NCI-H128 (cell line): ENCODE data around the gene SYNGR1.
A peak's percentile ranks its signal among the peaks of the same experiment; 100 is the strongest.
"Not testable (repeated sequence)": the region's sequence is repeated elsewhere in the genome, so short reads cannot be mapped to it uniquely, and the experiment has no call there.

Experiments used
- DNase-seq: peaks from one replicate; lab custom pipeline; 2025; ENCODE audit not compliant: unreplicated experiment; lab: John Stamatoyannopoulos, UW

The SYNGR1 gene

DNA sequence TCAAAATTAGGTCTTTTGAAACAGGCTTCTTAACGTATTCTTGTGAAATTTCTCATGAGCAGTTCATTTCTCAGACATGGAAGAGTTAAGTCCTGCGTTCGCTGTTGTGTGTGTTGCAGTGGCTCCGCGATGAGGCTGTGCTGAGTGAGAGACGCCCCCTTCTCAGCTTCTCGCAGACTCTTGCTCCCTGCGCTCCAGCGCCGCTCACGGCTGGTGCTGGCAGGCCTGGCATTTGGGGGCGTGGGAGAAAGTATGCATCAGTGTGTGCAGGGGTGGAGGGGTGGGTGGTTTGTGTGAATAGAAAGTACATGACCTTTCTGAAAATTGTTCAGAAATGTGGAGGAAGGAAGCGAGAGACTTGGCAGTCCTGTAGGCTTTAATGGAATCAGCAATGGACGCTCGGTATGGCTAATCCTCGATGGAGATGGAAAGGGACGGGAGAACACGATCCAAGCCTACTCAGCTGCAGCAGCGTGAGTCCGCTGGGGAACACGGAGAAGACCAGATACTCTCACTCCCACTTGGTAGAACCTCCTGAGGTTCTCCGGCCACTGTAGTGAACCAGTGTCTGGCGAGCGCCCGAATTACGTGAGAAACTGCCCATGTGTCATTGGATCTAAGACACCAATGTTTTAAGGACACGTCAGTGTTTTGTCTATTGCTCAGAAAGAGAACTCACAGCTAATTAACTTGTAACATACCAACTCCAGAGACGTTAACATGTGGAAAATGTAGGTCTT, 55.7 kb downstream of the SYNGR1 start:
- no peak for DNase-seq

DNA sequence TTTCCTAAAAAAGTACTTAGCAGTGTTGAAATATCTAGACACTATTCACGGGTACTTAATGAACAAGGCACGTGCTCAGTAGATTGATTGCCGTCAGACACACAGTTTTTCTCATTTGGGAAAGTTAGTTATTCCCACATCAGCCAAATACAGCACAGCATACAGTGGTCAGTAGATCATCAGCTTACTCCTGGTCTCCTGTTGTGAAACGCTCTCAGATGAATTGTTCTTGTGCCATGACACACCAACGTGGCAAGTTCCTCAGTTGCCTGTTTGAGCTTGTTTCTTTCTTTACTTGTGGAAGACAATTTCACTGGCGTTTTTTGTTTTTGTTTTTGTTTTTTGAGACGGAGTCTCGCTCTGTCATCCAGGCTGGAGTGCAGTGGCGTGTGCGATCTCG, 58.4 kb downstream of the SYNGR1 start:
- no peak for DNase-seq

GRCh38 chr22:39408807-39409206, 59.0 kb downstream of the SYNGR1 start:
- no peak for DNase-seq

DNA sequence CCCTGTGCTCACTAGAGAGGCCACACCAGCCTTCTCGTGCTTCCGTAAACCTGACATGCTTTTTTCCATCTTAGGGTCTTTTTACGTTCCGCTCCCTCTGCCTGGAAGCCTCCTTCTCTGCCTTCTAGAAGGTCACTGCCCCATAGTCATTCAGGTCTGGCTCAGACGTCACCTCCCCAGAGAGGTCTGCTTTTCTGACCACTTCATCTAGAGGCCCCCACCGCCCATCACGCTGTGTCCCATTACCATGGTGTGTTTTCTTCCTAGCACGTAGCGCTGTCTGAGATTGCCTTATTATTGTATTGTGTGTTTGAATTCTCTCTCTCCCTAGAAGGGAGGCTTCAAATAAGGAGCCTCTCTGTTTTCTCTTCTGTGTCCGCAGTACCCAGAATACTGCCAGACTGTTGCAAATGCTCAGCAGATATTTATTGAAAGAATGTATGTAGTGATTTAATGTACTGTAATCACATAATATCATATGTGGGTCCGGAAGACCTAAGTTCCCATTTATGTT, 59.8 kb downstream of the SYNGR1 start:
- no peak for DNase-seq

- no peak for DNase-seq
Measured at GRCh38 chr22:39410264-39410663, 60.5 kb downstream of the SYNGR1 start.

GRCh38 chr22:39411828-39412365, 62.1 kb downstream of the SYNGR1 start:
- peak; percentile 2 for DNase-seq

- DNase-seq: not testable (repeated sequence)
Measured at GRCh38 chr22:39413204-39413603, 63.4 kb downstream of the SYNGR1 start.

- no peak for DNase-seq
Measured at GRCh38 chr22:39414377-39414776, 64.6 kb downstream of the SYNGR1 start.

DNA sequence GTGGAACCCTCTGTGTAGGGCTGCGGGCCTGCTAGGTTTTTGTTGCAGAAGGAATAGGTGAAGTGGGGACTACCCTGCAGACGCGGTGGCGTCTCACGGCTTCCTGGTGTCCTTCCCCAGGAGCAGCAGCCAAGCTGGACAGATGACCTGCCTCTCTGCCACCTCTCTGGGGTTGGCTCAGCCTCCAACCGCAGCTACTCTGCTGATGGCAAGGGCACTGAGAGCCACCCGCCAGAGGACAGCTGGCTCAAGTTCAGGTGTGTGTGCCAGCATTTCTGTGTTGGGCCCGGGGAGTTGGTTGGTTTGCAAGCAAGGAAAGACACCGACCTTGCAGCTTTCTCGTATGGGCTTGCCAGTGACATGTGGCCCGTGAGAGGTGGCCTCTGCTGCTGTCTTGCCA, 65.1 kb downstream of the SYNGR1 start:
- no peak for DNase-seq

DNA sequence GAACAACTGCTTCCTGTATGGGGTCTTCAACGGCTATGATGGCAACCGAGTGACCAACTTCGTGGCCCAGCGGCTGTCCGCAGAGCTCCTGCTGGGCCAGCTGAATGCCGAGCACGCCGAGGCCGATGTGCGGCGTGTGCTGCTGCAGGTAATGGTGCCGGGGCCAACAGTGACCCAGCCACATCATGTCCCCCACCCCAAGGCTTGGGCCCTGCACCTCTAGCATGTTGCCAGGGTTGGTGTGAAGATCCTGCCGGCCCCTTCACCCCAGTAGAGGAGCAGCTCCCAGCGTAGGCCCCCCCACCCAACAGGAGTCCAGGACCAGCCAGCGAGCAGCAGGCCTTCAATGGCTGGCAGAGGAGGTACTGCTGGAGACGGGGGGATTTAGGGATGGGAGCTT, 65.7 kb downstream of the SYNGR1 start:
- no peak for DNase-seq

GRCh38 chr22:39416319-39416718, 66.5 kb downstream of the SYNGR1 start:
- DNase-seq: no peak

DNA sequence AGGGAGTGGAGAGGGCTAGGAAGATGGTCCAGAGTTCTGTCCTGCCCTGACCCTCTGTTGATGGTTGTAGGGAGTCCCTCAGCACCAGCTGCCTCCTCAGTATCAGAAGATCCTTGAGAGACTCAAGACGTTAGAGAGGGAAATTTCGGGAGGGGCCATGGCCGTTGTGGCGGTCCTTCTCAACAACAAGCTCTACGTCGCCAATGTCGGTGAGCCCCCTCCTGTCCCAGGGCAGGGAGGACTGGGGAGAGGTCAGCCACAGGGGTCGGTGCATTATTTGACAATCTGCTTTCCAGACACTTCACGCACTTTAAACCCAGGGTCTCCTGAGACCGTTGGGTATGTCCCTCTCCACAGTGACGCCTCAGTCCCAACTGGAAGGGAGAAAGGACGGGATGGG, 67.8 kb downstream of the SYNGR1 start:
- DNase-seq: no peak

DNA sequence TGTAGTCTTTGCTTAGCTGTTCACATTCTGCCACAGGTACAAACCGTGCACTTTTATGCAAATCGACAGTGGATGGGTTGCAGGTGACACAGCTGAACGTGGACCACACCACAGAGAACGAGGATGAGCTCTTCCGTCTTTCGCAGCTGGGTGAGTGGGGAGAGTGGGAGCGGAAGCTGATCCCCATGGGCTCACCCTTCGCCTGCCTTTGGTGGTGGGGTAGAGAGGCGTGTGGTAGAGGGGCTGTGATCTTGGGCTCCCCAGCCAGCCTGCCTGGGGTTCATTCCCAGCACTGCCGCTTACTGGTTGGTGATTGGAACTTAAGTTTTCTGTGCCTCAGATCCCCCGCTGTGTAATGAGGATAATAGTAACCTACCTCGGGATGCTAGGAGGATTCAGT, 68.9 kb downstream of the SYNGR1 start:
- DNase-seq: no peak

- no peak for DNase-seq
Measured at GRCh38 chr22:39419096-39419495, 69.3 kb downstream of the SYNGR1 start.

- DNase-seq: no peak
Measured at GRCh38 chr22:39419911-39420310, 70.1 kb downstream of the SYNGR1 start.

DNA sequence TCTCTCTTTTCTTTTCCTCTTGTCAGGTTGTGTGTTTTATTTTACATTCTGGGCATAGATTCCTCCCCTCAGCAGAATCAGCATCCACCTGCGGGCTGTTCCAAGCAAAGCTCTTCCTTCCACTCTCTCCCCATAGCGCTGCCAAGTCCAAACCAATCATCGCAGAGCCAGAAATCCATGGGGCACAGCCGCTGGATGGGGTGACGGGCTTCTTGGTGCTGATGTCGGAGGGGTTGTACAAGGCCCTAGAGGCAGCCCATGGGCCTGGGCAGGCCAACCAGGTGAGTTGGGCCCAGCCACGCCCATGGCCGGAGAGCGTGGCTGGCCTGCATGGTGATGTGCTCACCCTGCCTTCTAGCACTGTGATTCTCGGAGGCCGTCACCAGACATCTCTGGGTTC, 71.9 kb downstream of the SYNGR1 start:
- no peak for DNase-seq

DNA sequence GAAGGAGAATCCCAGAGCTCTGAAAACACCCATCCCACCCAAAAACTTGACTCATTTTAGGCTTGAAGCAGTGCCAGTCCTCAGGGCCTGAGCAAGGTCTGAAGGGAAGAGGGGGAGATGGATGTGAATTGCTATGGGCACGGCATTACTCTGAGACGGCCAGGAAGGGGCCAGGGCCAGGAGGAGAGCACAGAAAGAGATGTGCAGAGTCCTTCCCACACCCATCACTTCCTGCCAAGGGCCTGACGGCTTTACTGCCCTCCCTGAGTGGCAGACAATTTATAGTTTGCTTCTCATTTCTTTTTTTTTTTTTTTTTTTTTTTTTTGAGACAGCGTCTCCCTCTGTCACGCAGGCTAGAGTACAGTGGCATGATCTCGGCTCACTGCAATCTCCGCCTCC, 72.3 kb downstream of the SYNGR1 start:
- no peak for DNase-seq

GRCh38 chr22:39422721-39423120, 72.9 kb downstream of the SYNGR1 start:
- no peak for DNase-seq

DNA sequence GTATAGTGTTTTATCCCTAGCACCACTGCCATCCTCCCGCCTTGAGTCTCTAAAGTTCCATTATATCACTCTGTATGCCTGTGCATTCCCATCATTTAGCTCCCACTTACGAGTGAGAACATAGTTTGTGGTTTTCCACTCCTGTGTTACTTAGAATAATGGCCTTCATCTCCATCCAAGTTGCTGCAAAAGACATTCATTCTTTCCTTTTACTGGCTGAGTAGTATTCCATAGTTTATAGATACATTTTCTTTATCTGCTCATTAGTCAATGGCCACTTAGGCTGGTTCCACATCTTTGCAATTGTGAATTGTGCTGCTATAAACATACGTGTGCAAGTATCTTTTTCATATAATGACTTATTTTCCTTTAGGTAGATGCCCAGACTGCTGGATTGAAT, 74.2 kb downstream of the SYNGR1 start:
- DNase-seq: no peak

DNA sequence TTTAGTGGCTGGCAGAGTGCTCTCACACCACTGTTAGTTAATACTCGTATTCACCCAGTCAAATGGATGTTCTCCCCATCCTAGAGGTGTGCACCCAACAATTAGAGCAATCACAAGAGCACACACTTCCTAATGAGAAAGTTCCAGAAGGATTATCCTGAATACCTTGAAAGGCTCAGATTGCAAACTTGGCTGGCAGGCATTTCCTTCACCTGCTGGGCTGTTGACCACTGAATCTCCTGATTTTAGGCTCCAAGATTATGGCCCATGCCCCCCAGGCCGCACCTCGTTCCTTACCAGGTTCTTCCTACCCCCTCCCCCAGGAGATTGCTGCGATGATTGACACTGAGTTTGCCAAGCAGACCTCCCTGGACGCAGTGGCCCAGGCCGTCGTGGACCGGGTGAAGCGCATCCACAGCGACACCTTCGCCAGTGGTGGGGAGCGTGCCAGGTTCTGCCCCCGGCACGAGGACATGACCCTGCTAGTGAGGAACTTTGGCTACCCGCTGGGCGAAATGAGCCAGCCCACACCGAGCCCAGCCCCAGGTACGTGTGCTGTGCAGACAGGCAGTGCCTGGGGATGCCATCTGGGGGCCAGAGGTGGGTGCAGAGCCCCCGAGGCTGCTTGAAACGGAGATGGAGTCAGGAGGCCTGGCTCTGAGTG, 76.7 kb downstream of the SYNGR1 start:
- no peak for DNase-seq

DNA sequence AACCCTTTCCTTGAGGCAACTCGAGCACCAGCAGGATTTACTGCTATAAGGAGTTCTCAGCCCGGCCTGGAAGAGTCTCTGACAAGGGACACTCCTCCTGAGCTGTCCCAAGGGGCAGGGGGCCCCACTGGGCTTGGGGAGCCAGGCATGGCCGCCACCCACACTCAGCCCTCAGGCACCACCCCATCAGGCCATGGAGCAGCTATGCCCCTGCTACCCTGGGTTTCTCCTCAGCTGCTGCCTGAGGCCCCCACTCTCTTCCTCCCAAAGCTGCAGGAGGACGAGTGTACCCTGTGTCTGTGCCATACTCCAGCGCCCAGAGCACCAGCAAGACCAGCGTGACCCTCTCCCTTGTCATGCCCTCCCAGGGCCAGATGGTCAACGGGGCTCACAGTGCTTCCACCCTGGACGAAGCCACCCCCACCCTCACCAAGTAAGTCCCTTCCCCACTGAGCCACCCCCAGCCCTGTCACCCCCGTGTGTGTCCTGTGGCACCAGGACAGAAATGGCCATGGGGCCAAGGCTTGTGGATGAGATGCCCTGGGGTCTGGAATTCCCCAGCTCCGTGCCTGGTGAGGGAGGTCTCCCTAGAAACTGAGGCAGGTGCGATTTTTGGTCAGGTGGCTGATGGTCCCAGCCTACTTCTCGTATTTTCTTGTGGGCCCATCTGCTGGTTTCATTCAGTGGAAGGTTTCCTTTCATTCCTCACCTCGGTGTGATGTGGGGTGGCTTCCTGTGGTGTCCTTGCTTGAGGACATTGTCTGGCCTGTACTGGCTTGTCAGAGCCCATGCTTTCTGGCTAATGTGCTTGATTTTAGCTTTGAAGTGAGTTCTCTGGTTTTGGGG, 78.2 kb downstream of the SYNGR1 start:
- no peak for DNase-seq
